Progenitor cell of endocrine pancreas (in vitro differentiated cells): Measurements from ENCODE around the gene ZKSCAN4. TPM values are rescaled to one million over a fixed set of nuclear protein-coding genes. Genes with fewer than 3 reads are reported as not detected.

ENCODE experiments used
- DNase-seq: peaks from one replicate; pipeline ENCODE4 v3.0.0; 2021; ENCODE audit warnings: low spot score; ENCODE audit not compliant: unreplicated experiment
- H3K27ac Mint-ChIP-seq: 2 replicates; pipeline ENCODE4 v1.8.0; 2021; ENCODE audit warnings: mild to moderate bottlenecking, moderate library complexity, mixed read lengths
- H3K27me3 Mint-ChIP-seq: 2 replicates; pipeline ENCODE4 v1.8.0; 2021; ENCODE audit warnings: mixed read lengths
- H3K36me3 Mint-ChIP-seq: 2 replicates; pipeline ENCODE4 v1.8.0; 2022; ENCODE audit warnings: mixed read lengths; ENCODE audit not compliant: insufficient read depth
- H3K4me1 Mint-ChIP-seq: 2 replicates; pipeline ENCODE4 v1.8.0; 2021; ENCODE audit warnings: low read depth, mixed read lengths
- H3K4me3 Mint-ChIP-seq: 2 replicates; pipeline ENCODE4 v1.8.0; 2021; ENCODE audit warnings: low read depth, mild to moderate bottlenecking, moderate library complexity, mixed read lengths
- H3K9me3 Mint-ChIP-seq: 2 replicates; pipeline ENCODE4 v1.8.0; 2021; ENCODE audit warnings: low read depth, mixed read lengths
- CTCF ChIP-seq: fragments of 200-600 bp; sonication (generic); IDR thresholded peaks from one replicate; pipeline ENCODE4 v1.5.0; 2021; ENCODE audit warnings: antibody characterized with exemption, mild to moderate bottlenecking; ENCODE audit not compliant: unreplicated experiment
- total RNA-seq: library from RNA; stranded (reverse); gene quantifications from 2 replicates; pipeline ENCODE4 v1.2.1, GENCODE V29; 2021

The ZKSCAN4 gene
- total RNA-seq, 1 donor from 2014 or later: 9.0 TPM

GRCh38 chr6:28207510-28208110 is 44.5 kb downstream of the ZKSCAN4 start:
- no peak for TF ChIP-seq CTCF

GRCh38 chr6:28206928-28207509 is 45.0 kb downstream of the ZKSCAN4 start:
- no peak for DNase-seq

More at GRCh38 chr6:28207510-28208110, 44.5 kb downstream of the ZKSCAN4 start:
- Mint-ChIP-seq H3K36me3 (no peaks in the 10 kb centered on the region), H3K9me3 (no peaks in the 10 kb centered on the region), H3K4me3 (peak overlapping the region; percentile 69), H3K27me3 (peaks cover 80% of the 10 kb centered on the region), H3K4me1 (peaks cover 10% of the 10 kb centered on the region), H3K27ac (peak overlapping the region; percentile 68)
- no peak for DNase-seq

GRCh38 chr6:28206527-28206926 is 45.5 kb downstream of the ZKSCAN4 start:
- H3K4me1 Mint-ChIP-seq: peaks cover 9% of the 10 kb centered on the region
- TF ChIP-seq CTCF: no peak

More at GRCh38 chr6:28206928-28207509, 45.0 kb downstream of the ZKSCAN4 start:
- Mint-ChIP-seq H3K4me1 (peaks cover 9% of the 10 kb centered on the region), H3K36me3 (no peaks in the 10 kb centered on the region), H3K27me3 (peaks cover 74% of the 10 kb centered on the region), H3K27ac (no peak overlapping the region), H3K9me3 (no peaks in the 10 kb centered on the region), H3K4me3 (peak overlapping the region; percentile 69)
- TF ChIP-seq CTCF: no peak

GRCh38 chr6:28205879-28206278 is 46.2 kb downstream of the ZKSCAN4 start:
- Mint-ChIP-seq H3K27me3 (peaks cover 67% of the 10 kb centered on the region), H3K4me1 (peaks cover 9% of the 10 kb centered on the region), H3K27ac (no peak overlapping the region), H3K9me3 (no peaks in the 10 kb centered on the region), H3K4me3 (no peak overlapping the region), H3K36me3 (no peaks in the 10 kb centered on the region)
- TF ChIP-seq CTCF: no peak
- DNase-seq: no peak

More at GRCh38 chr6:28206527-28206926, 45.5 kb downstream of the ZKSCAN4 start:
- H3K27me3 Mint-ChIP-seq: peaks cover 69% of the 10 kb centered on the region
- H3K9me3 Mint-ChIP-seq: no peaks in the 10 kb centered on the region
- H3K27ac Mint-ChIP-seq: no peak overlapping the region
- no peak overlapping the region for H3K4me3 Mint-ChIP-seq
- H3K36me3 Mint-ChIP-seq: no peaks in the 10 kb centered on the region
- no peak for DNase-seq

GRCh38 chr6:28203201-28203600 is 48.9 kb downstream of the ZKSCAN4 start:
- Mint-ChIP-seq H3K9me3 (peaks cover 10% of the 10 kb centered on the region), H3K27me3 (peaks cover 64% of the 10 kb centered on the region), H3K4me3 (no peak overlapping the region), H3K4me1 (peaks cover 8% of the 10 kb centered on the region), H3K36me3 (no peaks in the 10 kb centered on the region), H3K27ac (no peak overlapping the region)
- no peak for TF ChIP-seq CTCF
- no peak for DNase-seq
